ENCODE data around the gene ADRB2. TPM values are rescaled to one million over a fixed set of nuclear protein-coding genes. Genes with fewer than 3 reads are reported as not detected.

The ADRB2 gene
- polyA plus RNA-seq (2012; ENCODE audit: insufficient read depth, insufficient read length): 0.75 TPM

GRCh38 chr5:148826053-148826738 is at the start of gene ADRB2:
TSS of gene ADRB2 (plus strand) at chr5:148826611. CDS start at chr5:148826832, 221 bp downstream.
- DNase-seq (ENCODE audit: low read depth, low spot score): peak; percentile 64
- H3K4me3 ChIP-seq (ENCODE audit: low read length): peak within 1 kb of the TSS; percentile 57

DNA sequence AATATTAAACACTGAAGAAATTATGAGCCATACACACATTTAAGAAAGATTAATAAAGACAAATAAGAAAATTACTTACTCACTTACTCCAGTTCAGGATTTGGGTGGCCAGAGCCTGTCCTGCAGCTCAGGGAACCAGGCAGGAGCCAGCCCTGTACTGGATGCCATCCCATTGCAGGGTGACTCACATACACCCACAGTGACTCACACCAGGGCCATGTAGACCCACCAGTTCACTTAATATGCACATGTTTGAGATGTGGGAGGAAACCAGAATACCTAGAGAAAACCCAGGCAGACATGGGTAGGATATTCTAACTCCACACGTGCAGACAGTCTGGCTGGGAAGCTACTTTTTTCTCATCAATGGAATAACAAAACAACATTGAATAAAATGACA is 49.6 kb upstream of the ADRB2 start:
- DNase-seq (ENCODE audit: low read depth, low spot score): no peak
- no peak overlapping the region for H3K4me3 ChIP-seq (ENCODE audit: low read length)

DNA sequence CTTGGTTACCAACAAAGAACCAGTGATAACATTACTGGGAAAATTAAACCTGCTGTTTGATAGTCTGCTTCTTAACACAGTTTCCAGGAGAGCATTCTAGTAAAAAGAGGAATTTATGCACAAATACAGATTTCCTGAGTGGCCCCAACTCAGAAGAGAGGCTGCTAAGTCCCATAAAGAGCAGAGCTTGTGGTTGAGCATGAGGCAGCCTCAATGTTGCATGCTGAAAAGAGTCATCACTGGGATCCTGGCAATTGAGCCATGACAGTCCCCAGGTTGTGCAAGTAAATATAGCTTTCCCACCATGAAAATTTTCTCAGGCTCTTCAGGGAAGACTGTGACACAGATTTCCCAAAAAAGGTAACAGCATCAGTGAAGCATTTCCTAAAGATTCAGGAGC is 47.5 kb upstream of the ADRB2 start:
- DNase-seq (ENCODE audit: low read depth, low spot score): no peak
- no peak overlapping the region for H3K4me3 ChIP-seq (ENCODE audit: low read length)

DNA sequence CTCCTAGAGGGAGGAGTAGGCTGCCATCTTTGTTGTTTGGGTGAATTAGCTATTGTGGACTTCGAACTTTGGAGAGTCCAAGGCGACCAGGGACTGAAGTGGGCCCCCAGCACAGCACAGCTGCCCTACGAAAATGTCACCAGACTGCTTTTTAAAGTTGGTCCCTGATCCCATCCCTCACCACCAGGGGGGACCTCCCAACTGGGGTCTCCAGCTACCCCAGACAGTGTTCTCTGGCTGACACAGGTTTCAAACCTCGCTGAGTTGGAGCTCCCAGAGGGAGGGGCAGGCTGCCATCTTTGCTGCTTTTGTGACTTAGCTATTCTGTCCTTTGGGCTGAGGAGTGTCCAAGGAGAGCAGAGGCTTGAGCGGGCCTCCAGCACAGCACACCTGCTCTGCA is 45.7 kb upstream of the ADRB2 start:
- no peak for DNase-seq (ENCODE audit: low read depth, low spot score)
- no peak overlapping the region for H3K4me3 ChIP-seq (ENCODE audit: low read length)

DNA sequence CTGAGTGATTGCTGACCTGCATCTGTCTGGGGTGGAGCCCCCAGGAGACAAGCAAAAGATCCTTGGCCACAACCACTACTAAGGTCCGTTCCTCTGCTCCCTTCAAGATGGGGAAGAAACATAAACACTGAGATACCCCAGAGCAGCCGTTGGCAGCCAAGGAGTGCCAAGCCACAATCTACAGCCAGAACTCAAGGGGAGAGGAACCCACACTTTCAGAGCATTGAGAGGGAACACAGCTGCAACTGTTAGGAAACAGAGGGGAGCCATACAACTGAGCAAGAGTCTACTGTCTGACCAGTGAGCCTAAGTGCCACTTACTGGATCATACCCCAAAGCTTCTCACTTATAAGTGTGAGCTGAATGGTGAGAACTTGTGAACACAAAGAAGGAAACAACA is 44.6 kb upstream of the ADRB2 start:
- no peak overlapping the region for H3K4me3 ChIP-seq (ENCODE audit: low read length)
- no peak for DNase-seq (ENCODE audit: low read depth, low spot score)

- no peak for DNase-seq (ENCODE audit: low read depth, low spot score)
These were observed 41.2 kb upstream of the ADRB2 start for GRCh38 chr5:148785223-148785622.

DNA sequence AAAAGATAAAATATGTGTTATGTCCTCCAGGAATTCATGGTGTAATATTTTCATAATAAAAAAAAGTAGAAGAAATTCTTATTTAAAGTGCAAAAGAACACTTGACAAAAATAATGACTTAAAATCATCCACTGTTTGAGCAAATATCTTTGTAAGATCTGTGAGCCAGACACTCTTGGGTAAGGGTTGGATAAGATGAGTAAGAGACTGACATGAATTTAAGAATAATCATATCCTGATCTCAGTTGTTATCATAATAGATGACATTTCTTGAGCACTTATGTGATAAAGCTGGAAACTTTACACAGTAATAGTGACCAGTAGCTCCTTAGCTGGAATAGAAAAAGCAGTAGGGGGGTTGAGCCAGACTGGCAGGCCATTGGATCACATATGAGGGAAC is 40.0 kb upstream of the ADRB2 start:
- DNase-seq (ENCODE audit: low read depth, low spot score): no peak
- H3K4me3 ChIP-seq (ENCODE audit: low read length): no peak overlapping the region

More at GRCh38 chr5:148785223-148785622, 41.2 kb upstream of the ADRB2 start:
- H3K4me3 ChIP-seq (ENCODE audit: low read length): no peak overlapping the region

DNA sequence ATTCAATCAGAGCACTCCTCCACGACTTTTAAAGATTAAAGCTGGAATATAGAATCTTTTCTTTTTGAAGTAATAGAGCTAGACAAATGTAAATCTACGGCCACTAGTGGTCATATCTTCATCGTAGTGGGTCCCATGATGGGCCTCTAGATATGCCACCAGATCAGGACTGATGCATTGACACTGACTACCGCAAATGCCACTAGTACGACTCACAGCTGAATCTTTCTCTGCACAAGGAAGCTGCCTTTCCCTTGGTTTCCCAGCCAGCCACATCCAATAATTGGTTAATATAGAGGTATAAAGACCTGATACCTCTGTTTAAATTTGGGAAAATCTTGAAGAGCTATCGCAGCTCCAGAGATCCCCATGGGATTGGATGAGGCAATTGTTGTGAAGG is 37.8 kb upstream of the ADRB2 start:
- no peak overlapping the region for H3K4me3 ChIP-seq (ENCODE audit: low read length)
- no peak for DNase-seq (ENCODE audit: low read depth, low spot score)

DNA sequence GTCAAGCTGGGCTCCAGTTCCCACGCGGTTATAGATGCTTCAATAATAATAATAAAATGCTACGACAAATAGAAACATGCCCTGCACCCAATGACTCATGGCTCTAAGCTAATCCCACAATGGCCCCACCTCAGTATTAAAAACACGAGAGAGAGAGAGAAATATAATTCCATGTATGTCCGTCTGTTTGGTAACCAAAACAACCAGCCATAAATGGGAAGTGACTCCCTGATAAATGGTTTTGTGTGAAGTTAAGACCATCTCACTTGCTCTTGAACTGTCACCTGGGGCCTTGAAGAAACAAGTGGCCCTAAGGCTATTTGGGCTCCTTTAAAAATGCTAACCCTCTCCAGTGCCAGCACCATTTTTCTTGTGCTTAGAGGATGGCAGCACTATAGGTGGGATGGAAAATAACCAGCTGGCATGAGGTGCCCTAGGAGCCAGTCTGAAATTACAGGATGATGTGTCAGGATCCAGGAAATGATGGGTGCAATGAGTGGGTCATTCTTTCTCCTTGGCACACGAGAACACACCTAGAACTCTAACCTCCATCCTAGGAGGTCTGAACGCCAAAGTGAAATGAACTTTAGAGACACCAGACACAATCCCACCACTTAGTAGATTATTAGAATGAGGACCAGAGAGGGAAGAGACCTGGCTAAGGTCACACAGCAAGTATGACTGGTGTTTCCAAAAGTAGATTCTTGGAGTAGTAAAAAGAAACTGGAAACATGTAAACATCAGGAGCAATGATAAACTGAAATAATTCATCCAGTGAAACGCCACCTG is 35.7 kb upstream of the ADRB2 start:
- no peak overlapping the region for H3K4me3 ChIP-seq (ENCODE audit: low read length)
- DNase-seq (ENCODE audit: low read depth, low spot score): no peak

- no peak overlapping the region for H3K4me3 ChIP-seq (ENCODE audit: low read length)
- DNase-seq (ENCODE audit: low read depth, low spot score): no peak
These were observed 35.1 kb upstream of the ADRB2 start for GRCh38 chr5:148791334-148791667.

DNA sequence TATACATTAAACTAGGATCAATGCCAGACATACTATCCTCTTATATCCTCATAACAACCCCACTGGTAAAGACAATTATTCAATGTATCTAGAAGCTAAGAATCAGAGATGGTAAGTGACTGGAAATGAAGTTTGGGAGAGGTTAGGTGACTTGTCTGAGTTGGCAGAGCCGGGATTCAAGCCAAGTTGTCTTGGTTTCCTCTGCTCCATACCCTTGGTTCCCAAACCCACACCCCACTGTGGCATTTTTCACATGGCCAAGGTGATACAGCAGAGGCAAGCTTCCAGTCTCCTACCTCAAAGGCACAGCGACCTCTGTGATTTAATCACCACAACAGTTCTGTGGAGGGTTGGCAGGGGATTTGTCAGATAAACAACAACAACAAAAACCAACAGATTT is 34.7 kb upstream of the ADRB2 start:
- H3K4me3 ChIP-seq (ENCODE audit: low read length): no peak overlapping the region
- DNase-seq (ENCODE audit: low read depth, low spot score): no peak

DNA sequence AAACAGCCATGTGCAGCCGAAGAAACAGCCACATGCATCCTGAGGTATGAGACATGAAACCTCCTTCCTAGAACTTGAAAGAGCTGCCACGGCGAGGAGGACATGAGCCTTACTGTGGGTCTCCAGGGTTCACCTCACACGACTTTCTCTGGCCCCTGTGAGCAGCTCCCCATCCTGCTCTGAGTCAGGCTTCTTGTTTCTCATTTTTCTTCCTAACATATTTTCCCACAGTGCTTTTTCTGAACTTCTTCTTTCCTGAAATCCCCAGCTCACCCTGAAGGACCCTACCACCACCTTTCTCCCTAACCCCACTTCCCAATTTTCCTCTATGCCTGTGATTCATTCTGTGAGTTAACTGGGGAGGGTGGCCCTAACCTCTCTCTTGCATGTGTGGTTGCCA is 33.7 kb upstream of the ADRB2 start:
- H3K4me3 ChIP-seq (ENCODE audit: low read length): no peak overlapping the region
- DNase-seq (ENCODE audit: low read depth, low spot score): no peak

DNA sequence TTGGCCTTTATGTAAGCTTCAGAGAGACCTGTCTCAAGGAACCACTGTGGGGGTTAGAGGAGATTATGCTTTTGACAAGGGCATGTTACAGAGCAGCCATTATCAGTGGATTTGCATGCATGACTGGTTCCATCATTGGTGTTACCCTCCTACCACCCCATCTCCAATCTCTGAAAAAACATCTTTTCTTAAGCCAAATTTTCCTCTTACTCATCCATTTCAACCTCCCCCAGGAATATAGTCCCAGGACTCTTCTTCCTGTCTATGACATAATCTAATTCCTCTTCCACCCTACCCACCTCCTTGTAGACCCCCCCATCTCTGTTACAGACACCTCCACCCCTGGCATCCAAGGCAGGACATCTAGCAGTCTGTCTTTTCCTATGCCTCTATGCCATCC is 33.1 kb upstream of the ADRB2 start:
- DNase-seq (ENCODE audit: low read depth, low spot score): no peak
- no peak overlapping the region for H3K4me3 ChIP-seq (ENCODE audit: low read length)

DNA sequence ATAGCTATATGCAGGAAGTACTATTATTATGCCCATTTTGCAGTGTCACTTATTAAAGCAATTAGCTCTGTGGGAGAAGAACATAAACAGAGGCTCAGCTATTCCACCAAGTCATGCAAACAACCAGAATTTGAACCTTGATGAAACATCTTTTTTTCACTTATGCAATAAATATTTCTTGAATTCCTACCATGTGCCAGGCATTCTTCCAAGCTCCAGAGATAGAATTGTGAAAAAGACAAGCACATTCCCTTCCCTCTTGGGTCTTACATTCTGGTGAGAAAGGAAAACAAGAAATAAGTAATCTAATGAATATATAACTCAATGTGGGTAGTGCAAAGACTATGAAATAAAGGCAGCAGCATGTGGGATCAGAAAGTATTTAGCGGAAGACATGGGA is 32.1 kb upstream of the ADRB2 start:
- no peak for DNase-seq (ENCODE audit: low read depth, low spot score)
- no peak overlapping the region for H3K4me3 ChIP-seq (ENCODE audit: low read length)

GRCh38 chr5:148794729-148795561 is 31.5 kb upstream of the ADRB2 start:
- no peak for DNase-seq (ENCODE audit: low read depth, low spot score)

DNA sequence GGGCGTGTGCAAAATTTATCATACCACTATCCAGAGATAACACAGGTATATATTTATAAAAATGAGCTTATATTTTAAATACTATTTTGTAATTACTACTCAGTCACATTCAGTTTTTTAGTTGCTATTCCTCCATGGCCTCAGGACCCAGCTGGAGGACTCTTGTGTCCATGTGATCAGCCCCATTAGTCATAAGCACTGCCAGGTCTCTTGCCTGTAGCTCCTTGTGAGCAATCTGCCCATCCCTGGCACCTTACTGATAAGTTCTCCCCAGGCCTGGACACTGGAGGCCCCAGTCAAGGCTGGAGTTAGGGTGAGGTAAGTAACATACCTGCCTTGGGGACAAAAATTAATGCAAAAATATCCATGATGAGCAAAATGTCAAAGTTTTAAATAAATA is 29.5 kb upstream of the ADRB2 start:
- DNase-seq (ENCODE audit: low read depth, low spot score): no peak
- H3K4me3 ChIP-seq (ENCODE audit: low read length): no peak overlapping the region

More at GRCh38 chr5:148794729-148795561, 31.5 kb upstream of the ADRB2 start:
- H3K4me3 ChIP-seq (ENCODE audit: low read length): no peak overlapping the region

- H3K4me3 ChIP-seq (ENCODE audit: low read length): no peak overlapping the region
- DNase-seq (ENCODE audit: low read depth, low spot score): no peak
These were observed 27.6 kb upstream of the ADRB2 start for GRCh38 chr5:148798786-148799185.

DNA sequence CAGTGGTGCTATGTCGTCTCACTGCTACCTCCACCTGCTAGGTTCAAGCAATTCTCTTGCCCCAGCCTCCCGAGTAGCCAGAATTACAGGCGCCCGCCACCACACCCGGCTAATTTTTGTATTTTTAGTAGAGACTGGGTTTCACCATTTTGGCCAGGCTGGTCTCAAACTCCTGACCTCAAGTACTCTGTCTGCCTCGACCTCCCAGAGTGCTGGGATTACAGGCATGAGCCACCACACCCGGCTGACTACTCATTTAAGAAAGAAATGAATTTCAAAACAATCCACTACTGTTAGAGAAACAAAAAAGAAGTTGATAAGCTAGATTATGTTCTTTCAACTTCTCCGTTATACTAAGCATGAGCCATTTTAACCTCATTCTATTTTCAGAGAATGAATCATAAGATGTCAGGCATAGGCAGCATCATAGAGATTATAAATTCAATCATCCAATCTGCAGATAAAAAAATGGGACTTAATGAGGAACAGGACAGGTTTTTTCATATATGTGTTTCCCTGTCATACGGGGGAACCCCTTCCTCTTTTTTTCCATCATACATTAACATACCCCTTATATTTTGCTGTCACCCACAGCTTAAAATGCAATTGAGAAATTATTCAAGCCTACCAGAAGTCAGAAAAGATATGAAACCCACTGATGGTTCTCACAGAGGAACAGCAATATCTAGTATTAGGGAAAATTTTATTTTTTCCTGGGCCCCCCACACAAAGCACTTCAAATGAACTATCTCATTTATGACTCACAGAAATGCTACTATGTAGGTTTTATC is 26.5 kb upstream of the ADRB2 start:
- no peak overlapping the region for H3K4me3 ChIP-seq (ENCODE audit: low read length)
- DNase-seq (ENCODE audit: low read depth, low spot score): no peak

DNA sequence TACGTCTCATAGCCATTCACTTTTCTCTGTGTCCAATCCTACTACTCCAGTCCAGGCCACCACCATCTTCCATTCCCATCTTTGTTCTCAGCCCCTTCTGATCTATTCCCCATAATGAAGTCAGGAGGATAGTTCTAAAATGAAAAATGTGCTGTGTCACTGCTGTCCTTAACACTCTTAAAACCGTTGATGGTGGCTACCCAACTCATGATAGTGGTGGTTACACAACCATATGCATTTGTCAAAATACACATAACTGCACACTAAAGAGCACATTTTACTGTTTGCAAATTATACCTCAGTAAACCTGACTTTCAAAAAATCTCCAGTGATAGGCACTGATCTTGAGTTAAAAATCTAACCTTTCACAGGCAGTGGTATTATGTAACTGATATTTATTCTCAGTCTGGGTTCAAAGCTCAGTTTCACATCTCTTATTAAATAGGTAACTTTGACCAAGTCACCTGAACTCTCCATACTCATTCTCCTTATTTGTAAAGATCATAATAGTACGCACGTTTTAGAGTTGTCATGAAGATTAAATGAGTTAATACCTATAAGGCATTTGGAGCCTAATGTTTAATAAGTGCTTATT is 24.6 kb upstream of the ADRB2 start:
- no peak overlapping the region for H3K4me3 ChIP-seq (ENCODE audit: low read length)
- no peak for DNase-seq (ENCODE audit: low read depth, low spot score)
